Calu3 (cell line): ENCODE data around the gene FYB1. TPM values are rescaled to one million over a fixed set of nuclear protein-coding genes. Genes with fewer than 3 reads are reported as not detected.

ENCODE experiments used
- BruUV-seq: library from RNA; stranded (reverse); fragments of 400-500 nt; replicated peaks from 2 replicates; lab custom pipeline; 2021; lab: Mats Ljungman, UMichigan
- CTCF ChIA-PET: fragments of 300-600 bp; sonication (Branson Sonifier 250); formaldehyde crosslinking; loops from one replicate; lab custom pipeline; 2022; ENCODE audit warnings: antibody characterized with exemption; lab: Charles Lee
- DNase-seq: peaks from one replicate; pipeline ENCODE4 v3.0.0; 2022
- H3K27ac Mint-ChIP-seq: one replicate; pipeline ENCODE4 v1.8.0; 2022; ENCODE audit warnings: mixed read lengths; ENCODE audit not compliant: unreplicated experiment
- H3K27me3 Mint-ChIP-seq: one replicate; pipeline ENCODE4 v1.8.0; 2022; ENCODE audit warnings: mixed read lengths; ENCODE audit not compliant: unreplicated experiment
- H3K36me3 Mint-ChIP-seq: one replicate; pipeline ENCODE4 v1.8.0; 2022; ENCODE audit warnings: mild to moderate bottlenecking, moderate library complexity, mixed read lengths; ENCODE audit not compliant: insufficient read depth, unreplicated experiment
- H3K4me1 Mint-ChIP-seq: one replicate; pipeline ENCODE4 v1.8.0; 2022; ENCODE audit warnings: mild to moderate bottlenecking, low read depth, mixed read lengths; ENCODE audit not compliant: unreplicated experiment
- H3K4me3 Mint-ChIP-seq: one replicate; pipeline ENCODE4 v1.8.0; 2022; ENCODE audit warnings: mild to moderate bottlenecking, low read depth, moderate library complexity, mixed read lengths; ENCODE audit not compliant: unreplicated experiment
- H3K9me3 Mint-ChIP-seq: one replicate; pipeline ENCODE4 v1.8.0; 2022; ENCODE audit warnings: low read depth, mixed read lengths; ENCODE audit not compliant: unreplicated experiment
- intact Hi-C: fragments of 100-400 bp; cut with micrococcal nuclease; formaldehyde crosslinking; loops from one replicate; pipeline ENCODE4 v1.10.0; 2022; ENCODE audit not compliant: unreplicated experiment
- total RNA-seq: library from RNA; stranded (reverse); gene quantifications from 2 replicates; pipeline ENCODE4 v1.2.3, GENCODE V29; 2022
- TF ChIP-seq, protein P1 (sequence below): fragments of 200-600 bp; IDR thresholded peaks from one replicate; pipeline ENCODE4 v1.8.0; 2022; ENCODE audit warnings: antibody characterized with exemption; ENCODE audit not compliant: unreplicated experiment

FYB1 gene
- total RNA-seq, 1 experiment from 2014 or later: 42.8 TPM

DNA sequence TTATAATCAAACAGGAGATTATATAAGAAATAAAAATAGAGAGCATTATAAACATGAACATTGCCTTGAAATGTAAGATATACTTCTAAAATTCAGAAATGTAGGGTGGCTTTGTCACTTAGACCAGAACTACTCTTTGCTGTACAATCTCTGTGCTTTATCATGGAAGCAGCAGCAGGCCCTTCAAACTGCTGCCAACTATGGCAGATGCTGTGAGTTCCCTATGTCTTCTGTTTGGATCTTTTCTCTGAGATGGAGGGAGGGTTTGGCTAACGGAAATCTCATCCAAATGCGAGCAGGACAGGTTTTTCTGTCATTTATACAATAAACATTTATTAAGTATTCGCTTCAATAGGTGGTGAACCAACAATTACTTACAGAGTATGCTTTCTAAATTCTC, 110.4 kb downstream of the FYB1 start:
- Mint-ChIP-seq H3K27me3 (no peaks in the 10 kb centered on the region), H3K36me3 (no peaks in the 10 kb centered on the region), H3K4me1 (peaks cover 7% of the 10 kb centered on the region), H3K9me3 (no peaks in the 10 kb centered on the region), H3K4me3 (no peak overlapping the region), H3K27ac (no peak overlapping the region)
- TF ChIP-seq, protein P1, sequence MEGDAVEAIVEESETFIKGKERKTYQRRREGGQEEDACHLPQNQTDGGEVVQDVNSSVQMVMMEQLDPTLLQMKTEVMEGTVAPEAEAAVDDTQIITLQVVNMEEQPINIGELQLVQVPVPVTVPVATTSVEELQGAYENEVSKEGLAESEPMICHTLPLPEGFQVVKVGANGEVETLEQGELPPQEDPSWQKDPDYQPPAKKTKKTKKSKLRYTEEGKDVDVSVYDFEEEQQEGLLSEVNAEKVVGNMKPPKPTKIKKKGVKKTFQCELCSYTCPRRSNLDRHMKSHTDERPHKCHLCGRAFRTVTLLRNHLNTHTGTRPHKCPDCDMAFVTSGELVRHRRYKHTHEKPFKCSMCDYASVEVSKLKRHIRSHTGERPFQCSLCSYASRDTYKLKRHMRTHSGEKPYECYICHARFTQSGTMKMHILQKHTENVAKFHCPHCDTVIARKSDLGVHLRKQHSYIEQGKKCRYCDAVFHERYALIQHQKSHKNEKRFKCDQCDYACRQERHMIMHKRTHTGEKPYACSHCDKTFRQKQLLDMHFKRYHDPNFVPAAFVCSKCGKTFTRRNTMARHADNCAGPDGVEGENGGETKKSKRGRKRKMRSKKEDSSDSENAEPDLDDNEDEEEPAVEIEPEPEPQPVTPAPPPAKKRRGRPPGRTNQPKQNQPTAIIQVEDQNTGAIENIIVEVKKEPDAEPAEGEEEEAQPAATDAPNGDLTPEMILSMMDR: no peak
- CTCF ChIA-PET: no interaction called here
- intact Hi-C loops: loop anchor here (10.0 kb wide), 1 partner anchor 104 kb away; no protein-coding TSS in a partner anchor
- no TSS peak for BruUV-seq
- no peak for DNase-seq

DNA sequence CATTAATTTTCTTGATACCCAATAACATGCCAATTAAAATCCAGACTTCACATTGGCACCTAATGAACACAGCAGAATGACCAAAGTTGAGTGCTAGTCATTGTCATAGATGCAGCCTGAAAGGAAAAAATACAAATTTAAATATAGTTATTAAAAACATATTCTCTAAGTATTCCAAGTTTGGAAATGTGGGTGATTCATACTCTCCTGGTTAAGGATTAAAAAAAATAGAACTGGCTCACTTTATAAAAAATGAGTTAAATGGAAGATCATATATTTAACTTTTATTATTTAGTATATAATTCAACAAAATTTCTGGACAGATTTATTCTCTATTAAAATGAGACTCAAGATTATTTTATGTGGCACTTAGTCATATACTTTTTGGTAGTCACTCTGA, 112.0 kb downstream of the FYB1 start:
- Mint-ChIP-seq H3K4me3 (no peak overlapping the region), H3K4me1 (peaks cover 24% of the 10 kb centered on the region), H3K27ac (no peak overlapping the region), H3K9me3 (no peaks in the 10 kb centered on the region), H3K36me3 (no peaks in the 10 kb centered on the region), H3K27me3 (no peaks in the 10 kb centered on the region)
- intact Hi-C loops: loop anchor here (10.0 kb wide), 1 partner anchor 103 kb away; no protein-coding TSS in a partner anchor
- DNase-seq: no peak
- no TSS peak for BruUV-seq
- TF ChIP-seq, protein P1: no peak
- CTCF ChIA-PET: no interaction called here

DNA sequence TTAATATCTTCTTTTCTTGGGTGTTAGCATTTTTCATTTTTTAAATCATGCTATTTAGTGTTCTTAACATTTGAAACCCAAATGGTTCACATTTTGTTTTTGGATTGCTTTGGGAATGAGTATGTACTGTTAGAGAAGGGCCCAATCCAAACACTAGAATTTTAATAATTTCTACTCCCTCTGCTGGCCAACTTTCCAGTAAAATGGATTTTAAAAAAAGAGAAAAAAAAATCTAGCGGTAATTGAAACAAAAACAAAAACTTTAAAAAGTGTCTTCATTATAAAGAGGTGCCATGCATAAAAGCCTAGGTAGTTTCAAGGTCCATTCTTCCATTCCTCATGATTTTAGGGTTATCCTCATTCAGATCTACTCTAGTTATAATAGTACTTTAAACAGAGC, 113.0 kb downstream of the FYB1 start:
- intact Hi-C loops: loop anchor here (10.0 kb wide), 1 partner anchor 102 kb away; no protein-coding TSS in a partner anchor
- H3K36me3 Mint-ChIP-seq: no peaks in the 10 kb centered on the region
- CTCF ChIA-PET: no interaction called here

DNA sequence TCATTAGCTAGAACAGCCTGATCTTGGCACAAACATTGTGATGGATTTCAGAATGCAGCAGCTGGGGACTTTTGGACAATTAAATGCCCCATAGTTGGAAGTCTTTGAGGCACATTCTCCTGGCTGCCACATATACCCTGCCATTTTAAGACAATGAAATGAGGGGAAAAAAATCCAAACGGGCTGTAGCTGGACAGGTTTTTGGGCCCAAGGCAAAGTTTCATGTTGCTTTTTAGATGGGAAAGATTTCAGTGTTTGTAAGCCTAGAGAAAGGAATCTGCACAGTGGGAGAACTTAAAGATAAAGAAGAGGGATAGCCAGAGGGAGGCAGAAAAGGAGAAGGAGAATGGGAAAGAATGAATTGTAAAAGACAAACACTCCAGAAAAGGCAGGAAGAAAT, 115.1 kb downstream of the FYB1 start:
- H3K36me3 Mint-ChIP-seq: no peaks in the 10 kb centered on the region
- TF ChIP-seq, protein P1: no peak
- intact Hi-C loops: loop anchor here (10.0 kb wide), 1 partner anchor 99 kb away; no protein-coding TSS in a partner anchor
- no peaks in the 10 kb centered on the region for H3K27me3 Mint-ChIP-seq
- CTCF ChIA-PET: no interaction called here
- no peak overlapping the region for H3K27ac Mint-ChIP-seq
- no TSS peak for BruUV-seq
- DNase-seq: no peak
- no peak overlapping the region for H3K4me3 Mint-ChIP-seq
- peaks cover 50% of the 10 kb centered on the region for H3K4me1 Mint-ChIP-seq
- H3K9me3 Mint-ChIP-seq: no peaks in the 10 kb centered on the region

More for the DNA sequence above, 113.0 kb downstream of the FYB1 start:
- no TSS peak for BruUV-seq
- TF ChIP-seq, protein P1: no peak
- Mint-ChIP-seq H3K27ac (no peak overlapping the region), H3K4me1 (peaks cover 34% of the 10 kb centered on the region), H3K9me3 (no peaks in the 10 kb centered on the region), H3K27me3 (no peaks in the 10 kb centered on the region), H3K4me3 (no peak overlapping the region)
- DNase-seq: no peak
